ENCODE data around the gene DHRS7C. TPM values are rescaled to one million over a fixed set of nuclear protein-coding genes. Genes with fewer than 3 reads are reported as not detected.

DHRS7C gene
- total and polyA plus RNA-seq, 11 donors, result 1.8 to 71.2 (median 23.4) TPM

GRCh38 chr17:9798008-9798407, 6.6 kb upstream of the DHRS7C start:
- no peaks in the 10 kb centered on the region for H3K9me3 ChIP-seq
- no peak for ATAC-seq
- H3K36me3 ChIP-seq, result no peaks in the 10 kb centered on the region
- WGBS, 4 donors, result 70 to 79% (median 75%) methylated on average over 3 of the region's 3 CpGs
- H3K4me3 ChIP-seq, result no peak overlapping the region
- intact Hi-C loops (cut with DNase I), result no loop called here
- TF ChIP-seq CTCF (IDR thresholded peaks at IDR 0.05) (no peak), POLR2A (IDR thresholded peaks at IDR 0.05) (no peak)
- H3K27me3 ChIP-seq, result peaks cover 0 to 47% (median 0%) of the 10 kb centered on the region in 9 donors
- no peak overlapping the region for H3K27ac ChIP-seq
- peaks cover 0 to 6% (median 0%) of the 10 kb centered on the region in 12 donors for H3K4me1 ChIP-seq
- DNase-seq, result no peak

- peaks cover 0 to 13% (median 6%) of the 10 kb centered on the region in 12 donors for H3K4me1 ChIP-seq
- ATAC-seq (no peak), DNase-seq (no peak)
- TF ChIP-seq POLR2A (IDR thresholded peaks at IDR 0.05) (no peak), CTCF (IDR thresholded peaks at IDR 0.05) (no peak)
- H3K27me3 ChIP-seq, result peaks cover 0 to 5% (median 0%) of the 10 kb centered on the region in 9 donors
- intact Hi-C loops (cut with DNase I), result no loop called here
- WGBS, 4 donors, result 91 to 94% (median 93%) methylated on average over 15 of the region's 15 CpGs
- H3K4me3 ChIP-seq, result no peak overlapping the region
- H3K36me3 ChIP-seq, result no peaks in the 10 kb centered on the region
- H3K9me3 ChIP-seq, result no peaks in the 10 kb centered on the region
- peak overlapping the region in 1 of 12 donors; percentile 88 for H3K27ac ChIP-seq
Observed at GRCh38 chr17:9792181-9792840, 919 bp upstream of the DHRS7C start.

- H3K9me3 ChIP-seq, result no peaks in the 10 kb centered on the region
- H3K36me3 ChIP-seq, result no peaks in the 10 kb centered on the region
- H3K4me1 ChIP-seq, result peaks cover 0 to 13% (median 6%) of the 10 kb centered on the region in 12 donors
- 54 to 72% (median 68%) methylated on average over 4 of the region's 4 CpGs for WGBS, 4 donors
- H3K27me3 ChIP-seq, result peaks cover 0 to 4% (median 0%) of the 10 kb centered on the region in 9 donors
- H3K4me3 ChIP-seq, result peak overlapping the region in 1 of 12 donors; percentile 42
- peak overlapping the region in 1 of 12 donors; percentile 88 for H3K27ac ChIP-seq
- DNase-seq, result no peak
- no peak for ATAC-seq
- intact Hi-C loops (cut with DNase I), result no loop called here
- TF ChIP-seq POLR2A (IDR thresholded peaks at IDR 0.05), result no peak
- TF ChIP-seq CTCF (IDR thresholded peaks at IDR 0.05), result no peak
Observed at GRCh38 chr17:9790316-9790715, 1.1 kb downstream of the DHRS7C start.

- H3K9me3 ChIP-seq, result no peaks in the 10 kb centered on the region
- 71 to 81% (median 76%) methylated on average over 5 to 8 of the region's 8 CpGs for WGBS, 4 donors
- no peak for DNase-seq
- no peaks in the 10 kb centered on the region for H3K36me3 ChIP-seq
- no peak overlapping the region for H3K4me3 ChIP-seq
- ATAC-seq, result no peak
- peaks cover 0 to 13% (median 6%) of the 10 kb centered on the region in 12 donors for H3K4me1 ChIP-seq
- H3K27me3 ChIP-seq, result peaks cover 0 to 5% (median 0%) of the 10 kb centered on the region in 9 donors
- TF ChIP-seq POLR2A (IDR thresholded peaks at IDR 0.05), result no peak
- TF ChIP-seq CTCF (IDR thresholded peaks at IDR 0.05), result no peak
- no peak overlapping the region for H3K27ac ChIP-seq
- intact Hi-C loops (cut with DNase I), result no loop called here
Observed at GRCh38 chr17:9788601-9789000, 2.8 kb downstream of the DHRS7C start.

Data from heart left ventricle (tissue), 16 donors.